ENCODE measurements around the gene ZNF280C.

Gene ZNF280C

DNA sequence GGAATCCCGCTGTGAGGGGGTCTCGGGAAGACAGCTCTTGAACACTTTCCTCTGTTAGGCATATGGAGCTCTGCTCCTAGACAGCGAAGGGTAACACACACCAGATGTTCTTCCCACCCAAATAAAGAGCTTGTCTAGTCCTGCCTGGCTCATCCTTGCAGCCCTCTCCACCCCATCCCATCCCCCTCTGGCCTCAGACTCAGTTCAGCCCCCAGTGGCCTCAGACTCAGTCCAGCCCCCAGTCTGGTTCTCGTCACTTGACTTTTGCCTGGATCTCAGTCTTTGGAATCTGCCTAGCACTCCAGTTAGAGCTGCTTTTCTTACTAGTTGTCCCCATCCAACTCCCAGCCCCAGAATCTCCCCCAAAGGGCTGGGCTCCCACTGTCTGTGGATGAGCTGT lies 82.0 kb downstream of the ZNF280C start:
- no peak overlapping the region for H3K27ac ChIP-seq
- H3K4me1 ChIP-seq (ENCODE audit: low read depth, poor library complexity, severe bottlenecking) = peaks cover 5% of the 10 kb centered on the region
- no peak overlapping the region for H3K4me2 ChIP-seq
- TF ChIP-seq, protein P1, sequence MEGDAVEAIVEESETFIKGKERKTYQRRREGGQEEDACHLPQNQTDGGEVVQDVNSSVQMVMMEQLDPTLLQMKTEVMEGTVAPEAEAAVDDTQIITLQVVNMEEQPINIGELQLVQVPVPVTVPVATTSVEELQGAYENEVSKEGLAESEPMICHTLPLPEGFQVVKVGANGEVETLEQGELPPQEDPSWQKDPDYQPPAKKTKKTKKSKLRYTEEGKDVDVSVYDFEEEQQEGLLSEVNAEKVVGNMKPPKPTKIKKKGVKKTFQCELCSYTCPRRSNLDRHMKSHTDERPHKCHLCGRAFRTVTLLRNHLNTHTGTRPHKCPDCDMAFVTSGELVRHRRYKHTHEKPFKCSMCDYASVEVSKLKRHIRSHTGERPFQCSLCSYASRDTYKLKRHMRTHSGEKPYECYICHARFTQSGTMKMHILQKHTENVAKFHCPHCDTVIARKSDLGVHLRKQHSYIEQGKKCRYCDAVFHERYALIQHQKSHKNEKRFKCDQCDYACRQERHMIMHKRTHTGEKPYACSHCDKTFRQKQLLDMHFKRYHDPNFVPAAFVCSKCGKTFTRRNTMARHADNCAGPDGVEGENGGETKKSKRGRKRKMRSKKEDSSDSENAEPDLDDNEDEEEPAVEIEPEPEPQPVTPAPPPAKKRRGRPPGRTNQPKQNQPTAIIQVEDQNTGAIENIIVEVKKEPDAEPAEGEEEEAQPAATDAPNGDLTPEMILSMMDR (conservative IDR thresholded peaks at IDR 0.05; ENCODE audit: low read depth, low read length) = no peak
- H3K9ac ChIP-seq = no peak overlapping the region
- H4K20me1 ChIP-seq (ENCODE audit: insufficient read depth) = no peaks in the 10 kb centered on the region
- no peak overlapping the region for H3K4me3 ChIP-seq (IDR thresholded peaks at IDR 0.05; ENCODE audit: insufficient read depth, low read depth, low read length)
- no peaks in the 10 kb centered on the region for H3K27me3 ChIP-seq (ENCODE audit: insufficient read depth, low read depth)
- H3K36me3 ChIP-seq (ENCODE audit: insufficient read depth) = no peaks in the 10 kb centered on the region
- H3K79me2 ChIP-seq (ENCODE audit: insufficient read depth, low read depth) = no peaks in the 10 kb centered on the region
- H2AFZ ChIP-seq (ENCODE audit: low read depth) = no peak overlapping the region

DNA sequence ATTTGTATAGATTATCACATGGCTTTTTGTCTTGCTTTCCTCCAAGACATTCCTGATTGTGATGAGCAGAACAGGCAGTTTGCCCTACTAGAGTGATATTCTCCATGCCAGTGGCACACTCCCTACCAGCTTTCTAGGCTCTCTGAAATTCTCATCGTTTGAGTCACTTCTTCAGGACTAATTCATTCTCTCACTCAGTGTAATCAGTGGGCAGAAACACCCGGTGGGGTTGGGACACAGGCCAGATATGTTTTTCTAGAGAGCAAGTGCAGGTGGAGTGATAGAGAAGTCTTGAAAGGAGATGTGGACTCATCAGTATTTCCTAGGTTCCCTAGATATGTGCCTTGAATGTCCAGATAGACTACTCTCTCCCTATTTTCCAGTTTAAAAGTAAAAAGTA lies 83.8 kb downstream of the ZNF280C start:
- Histone ChIP-seq H3K36me3 (ENCODE audit: insufficient read depth) (no peaks in the 10 kb centered on the region), H3K4me1 (ENCODE audit: low read depth, poor library complexity, severe bottlenecking) (peaks cover 3% of the 10 kb centered on the region), H4K20me1 (ENCODE audit: insufficient read depth) (no peaks in the 10 kb centered on the region), H2AFZ (ENCODE audit: low read depth) (no peak overlapping the region), H3K27ac (no peak overlapping the region), H3K9ac (no peak overlapping the region), H3K4me2 (no peak overlapping the region), H3K4me3 (IDR thresholded peaks at IDR 0.05; ENCODE audit: insufficient read depth, low read depth, low read length) (no peak overlapping the region), H3K79me2 (ENCODE audit: insufficient read depth, low read depth) (no peaks in the 10 kb centered on the region), H3K27me3 (ENCODE audit: insufficient read depth, low read depth) (no peaks in the 10 kb centered on the region)
- TF ChIP-seq, protein P1 (conservative IDR thresholded peaks at IDR 0.05; ENCODE audit: low read depth, low read length) = no peak

DNA sequence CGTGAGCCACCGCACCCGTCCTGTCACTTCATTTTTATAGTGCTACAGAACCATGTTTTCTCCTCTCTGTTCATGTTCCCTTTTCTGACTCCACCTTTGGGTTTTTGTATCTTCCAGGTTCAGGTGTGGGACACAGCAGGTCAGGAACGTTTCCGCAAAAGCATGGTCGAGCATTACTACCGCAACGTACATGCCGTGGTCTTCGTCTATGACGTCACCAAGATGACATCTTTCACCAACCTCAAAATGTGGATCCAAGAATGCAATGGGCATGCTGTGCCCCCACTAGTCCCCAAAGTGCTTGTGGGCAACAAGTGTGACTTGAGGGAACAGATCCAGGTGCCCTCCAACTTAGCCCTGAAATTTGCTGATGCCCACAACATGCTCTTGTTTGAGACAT lies 84.5 kb downstream of the ZNF280C start:
- Histone ChIP-seq H4K20me1 (ENCODE audit: insufficient read depth) (no peaks in the 10 kb centered on the region), H3K27me3 (ENCODE audit: insufficient read depth, low read depth) (no peaks in the 10 kb centered on the region), H3K4me1 (ENCODE audit: low read depth, poor library complexity, severe bottlenecking) (peaks cover 3% of the 10 kb centered on the region), H3K9ac (no peak overlapping the region), H3K79me2 (ENCODE audit: insufficient read depth, low read depth) (no peaks in the 10 kb centered on the region), H2AFZ (ENCODE audit: low read depth) (no peak overlapping the region), H3K36me3 (ENCODE audit: insufficient read depth) (no peaks in the 10 kb centered on the region), H3K4me3 (IDR thresholded peaks at IDR 0.05; ENCODE audit: insufficient read depth, low read depth, low read length) (no peak overlapping the region), H3K4me2 (no peak overlapping the region), H3K27ac (no peak overlapping the region)
- TF ChIP-seq, protein P1 (conservative IDR thresholded peaks at IDR 0.05; ENCODE audit: low read depth, low read length) = no peak

DNA sequence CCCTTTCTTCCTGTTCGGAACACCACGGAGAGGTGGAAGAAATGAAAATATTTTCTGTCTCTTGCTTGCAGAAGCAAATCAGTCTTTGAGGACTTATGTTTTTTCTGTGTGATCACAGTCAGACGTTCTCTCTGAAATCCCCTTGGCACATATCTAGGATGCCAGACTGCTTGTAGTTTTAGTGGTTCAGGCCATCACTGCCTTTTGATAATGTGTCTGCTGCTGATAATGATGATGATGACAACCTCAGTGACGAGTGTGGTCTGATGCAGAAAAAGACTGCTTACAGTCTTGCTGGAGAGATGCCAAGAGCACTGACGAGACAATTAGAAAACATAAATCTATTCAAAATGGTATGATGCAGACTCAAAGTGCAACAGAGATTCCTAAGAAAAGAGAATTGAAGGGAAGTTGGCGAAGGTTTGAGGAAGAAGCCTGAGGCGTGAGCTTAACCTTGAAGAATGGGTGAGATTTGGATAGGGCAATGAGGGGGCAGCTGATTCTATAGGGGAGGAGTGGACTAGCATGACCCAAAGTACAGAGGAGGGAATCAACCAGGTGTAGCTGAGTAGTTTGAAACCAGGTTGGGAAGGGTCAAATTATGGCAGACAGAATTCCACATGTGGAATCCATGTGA lies 89.0 kb downstream of the ZNF280C start:
- H3K4me3 ChIP-seq (IDR thresholded peaks at IDR 0.05; ENCODE audit: insufficient read depth, low read depth, low read length) = no peak overlapping the region
- H3K9ac ChIP-seq = no peak overlapping the region
- H3K4me2 ChIP-seq = no peak overlapping the region
- H2AFZ ChIP-seq (ENCODE audit: low read depth) = no peak overlapping the region
- H3K27me3 ChIP-seq (ENCODE audit: insufficient read depth, low read depth) = no peaks in the 10 kb centered on the region
- H3K27ac ChIP-seq = no peak overlapping the region
- H3K4me1 ChIP-seq (ENCODE audit: low read depth, poor library complexity, severe bottlenecking) = peaks cover 38% of the 10 kb centered on the region
- TF ChIP-seq, protein P1 (conservative IDR thresholded peaks at IDR 0.05; ENCODE audit: low read depth, low read length) = no peak
- no peaks in the 10 kb centered on the region for H3K79me2 ChIP-seq (ENCODE audit: insufficient read depth, low read depth)
- no peaks in the 10 kb centered on the region for H3K36me3 ChIP-seq (ENCODE audit: insufficient read depth)
- H4K20me1 ChIP-seq (ENCODE audit: insufficient read depth) = no peaks in the 10 kb centered on the region

Data from KMS-11 (cell line).